ENCODE results near the gene HOXD9.

HOXD9 gene

GRCh38 chr2:176121190-176122051 lies 1.1 kb upstream of the HOXD9 start:
- Histone ChIP-seq H3K9me3 (ENCODE audit: insufficient read depth, low read length) (no peaks in the 10 kb centered on the region), H3K36me3 (replicated peaks; ENCODE audit: low read depth, low read length) (no peaks in the 10 kb centered on the region), H3K4me1 (ENCODE audit: low read length) (no peaks in the 10 kb centered on the region), H3K27ac (ENCODE audit: low read length) (no peak overlapping the region), H3K9ac (ENCODE audit: low read length) (no peak overlapping the region), H4K20me1 (ENCODE audit: insufficient read depth, low read length) (no peaks in the 10 kb centered on the region), H3K27me3 (ENCODE audit: low read depth, low read length) (no peaks in the 10 kb centered on the region), H3K79me2 (ENCODE audit: low read length) (no peaks in the 10 kb centered on the region), H2AFZ (ENCODE audit: low read depth, low read length) (no peak overlapping the region), H3K4me3 (ENCODE audit: low read length) (no peak overlapping the region), H3K4me2 (ENCODE audit: low read length) (no peak overlapping the region)
- TF ChIP-seq EZH2phosphoT487 (IDR thresholded peaks at IDR 0.05; ENCODE audit: low read depth), result no peak
- no peak for TF ChIP-seq CTCF (IDR thresholded peaks at IDR 0.05; ENCODE audit: low read depth, low read length)

GRCh38 chr2:176122052-176122682 lies 352 bp upstream of the HOXD9 start:
- Histone ChIP-seq H3K27ac (ENCODE audit: low read length) (no peak overlapping the region), H3K9me3 (ENCODE audit: insufficient read depth, low read length) (no peaks in the 10 kb centered on the region), H3K27me3 (ENCODE audit: low read depth, low read length) (no peaks in the 10 kb centered on the region), H3K4me3 (ENCODE audit: low read length) (no peak overlapping the region), H3K4me1 (ENCODE audit: low read length) (no peaks in the 10 kb centered on the region), H3K79me2 (ENCODE audit: low read length) (no peaks in the 10 kb centered on the region), H3K36me3 (replicated peaks; ENCODE audit: low read depth, low read length) (no peaks in the 10 kb centered on the region), H2AFZ (ENCODE audit: low read depth, low read length) (no peak overlapping the region), H3K9ac (ENCODE audit: low read length) (no peak overlapping the region), H3K4me2 (ENCODE audit: low read length) (no peak overlapping the region), H4K20me1 (ENCODE audit: insufficient read depth, low read length) (no peaks in the 10 kb centered on the region)
- TF ChIP-seq EZH2phosphoT487 (IDR thresholded peaks at IDR 0.05; ENCODE audit: low read depth) (no peak), CTCF (IDR thresholded peaks at IDR 0.05; ENCODE audit: low read depth, low read length) (no peak)

GRCh38 chr2:176123411-176124109 lies 1.0 kb downstream of the HOXD9 start:
- H3K27me3 ChIP-seq (ENCODE audit: low read depth, low read length), result no peaks in the 10 kb centered on the region
- no peaks in the 10 kb centered on the region for H4K20me1 ChIP-seq (ENCODE audit: insufficient read depth, low read length)
- no peak overlapping the region for H3K9ac ChIP-seq (ENCODE audit: low read length)
- H3K4me1 ChIP-seq (ENCODE audit: low read length), result no peaks in the 10 kb centered on the region
- H3K36me3 ChIP-seq (replicated peaks; ENCODE audit: low read depth, low read length), result no peaks in the 10 kb centered on the region
- TF ChIP-seq EZH2phosphoT487 (IDR thresholded peaks at IDR 0.05; ENCODE audit: low read depth) (no peak), CTCF (IDR thresholded peaks at IDR 0.05; ENCODE audit: low read depth, low read length) (no peak)
- no peak overlapping the region for H2AFZ ChIP-seq (ENCODE audit: low read depth, low read length)
- H3K79me2 ChIP-seq (ENCODE audit: low read length), result no peaks in the 10 kb centered on the region
- no peak overlapping the region for H3K4me2 ChIP-seq (ENCODE audit: low read length)
- H3K27ac ChIP-seq (ENCODE audit: low read length), result no peak overlapping the region
- H3K9me3 ChIP-seq (ENCODE audit: insufficient read depth, low read length), result no peaks in the 10 kb centered on the region
- H3K4me3 ChIP-seq (ENCODE audit: low read length), result no peak overlapping the region
